Measurements from ENCODE around the gene ILKAP. TPM values are rescaled to one million over a fixed set of nuclear protein-coding genes. Genes with fewer than 3 reads are reported as not detected.

Gene ILKAP
- total RNA-seq, 6 experiments from 2014 or later, result 9.8 to 24.3 (median 16.8) TPM

DNA sequence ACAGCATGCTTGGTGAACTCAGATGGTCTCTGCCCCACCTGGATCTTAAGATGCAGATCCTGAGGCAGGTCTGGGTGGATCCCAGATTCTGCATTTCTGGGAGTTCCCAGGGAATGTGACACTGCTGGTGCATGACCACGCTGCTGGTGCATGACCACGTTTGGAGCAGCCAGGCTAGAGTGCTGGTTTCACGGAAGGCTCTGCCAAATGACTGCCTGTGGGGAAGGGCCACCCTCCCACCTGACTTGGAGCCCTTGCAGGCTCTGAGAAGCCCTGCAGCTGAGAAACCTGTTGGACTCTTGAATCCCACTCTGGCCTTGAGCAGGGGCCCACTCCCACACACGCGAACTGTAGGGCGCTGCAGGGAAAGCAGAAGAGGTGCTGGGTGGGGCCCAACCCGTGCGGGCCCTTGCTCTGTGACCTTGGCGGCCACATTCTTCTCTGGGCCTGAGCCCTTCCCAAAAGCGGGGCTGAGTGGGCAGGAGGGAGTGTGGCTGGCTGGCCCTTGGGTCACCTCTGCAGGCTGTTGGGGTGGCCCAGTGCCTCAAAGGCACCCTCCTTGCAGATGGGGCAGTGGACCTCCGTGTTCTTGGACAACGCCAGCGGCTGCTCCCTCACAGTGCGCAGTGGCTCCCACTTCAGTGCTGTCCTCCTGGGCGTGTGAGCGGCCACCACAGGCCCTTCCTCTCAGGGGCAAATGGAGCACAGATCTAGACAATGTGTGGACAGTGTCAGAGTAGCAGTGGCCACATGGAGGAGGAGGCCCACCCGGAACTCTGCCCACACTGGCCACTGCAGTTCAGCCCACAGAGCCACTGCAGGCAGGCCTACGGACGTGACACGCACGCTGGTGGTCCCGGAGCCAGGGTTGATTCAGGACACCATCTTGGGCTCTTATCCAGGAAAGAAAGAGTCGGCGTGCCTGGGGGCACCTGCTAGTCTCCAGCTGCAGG, 36.8 kb downstream of the ILKAP start:
- no peak overlapping the region for H3K4me3 ChIP-seq
- intact Hi-C loops (cut with DNase I), result no loop called here
- 11% methylated on average over 3 of the region's 24 CpGs for WGBS (ENCODE audit: insufficient coverage, low coverage, low lambda C conversion rate, missing lambda C conversion rate)
- H3K4me1 ChIP-seq, result peaks cover 0 to 17% (median 9%) of the 10 kb centered on the region in 4 donors
- DNase-seq, result no peak
- ATAC-seq, result peak in 2 of 4 donors; percentile 4 to 41
- no peak overlapping the region for H3K27ac ChIP-seq
- no peaks in the 10 kb centered on the region for H3K9me3 ChIP-seq
- no peaks in the 10 kb centered on the region for H3K27me3 ChIP-seq
- peaks cover 0 to 6% (median 0%) of the 10 kb centered on the region in 4 donors for H3K36me3 ChIP-seq
- TF ChIP-seq POLR2A (IDR thresholded peaks at IDR 0.05) (no peak), CTCF (IDR thresholded peaks at IDR 0.05) (no peak)

DNA sequence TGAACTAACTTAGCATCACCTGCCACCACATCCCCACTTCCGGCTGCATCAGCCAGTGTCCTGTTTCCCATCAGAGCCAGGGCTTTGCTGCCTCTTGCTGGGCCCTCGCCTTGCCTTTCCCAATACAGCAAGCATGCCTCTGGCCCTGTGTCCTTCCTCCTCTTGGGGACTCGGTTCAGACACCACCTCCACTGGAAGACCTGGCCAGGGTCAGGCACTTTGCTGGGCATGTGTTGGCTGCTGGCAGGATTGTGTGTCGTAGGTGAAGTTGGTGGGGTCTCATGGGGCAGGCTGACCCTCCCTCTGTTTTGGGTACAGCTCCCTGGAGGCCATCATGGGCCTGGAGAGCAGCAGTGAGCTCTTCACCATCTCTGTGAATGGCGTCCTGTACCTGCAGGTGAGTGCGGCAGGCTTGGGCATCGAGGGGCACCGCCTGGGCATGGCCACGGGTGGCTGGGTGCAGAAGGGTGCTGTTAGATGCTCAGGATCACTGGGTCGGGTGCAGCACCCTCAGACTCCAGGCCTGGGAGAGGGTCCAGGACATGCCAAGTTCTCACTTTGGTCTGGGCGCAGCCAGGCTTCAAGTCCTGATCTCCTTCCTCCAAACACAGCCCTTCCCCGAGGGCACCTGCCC, 38.1 kb downstream of the ILKAP start:
- H3K9me3 ChIP-seq, result no peaks in the 10 kb centered on the region
- 70% methylated on average over 2 of the region's 12 CpGs for WGBS (ENCODE audit: insufficient coverage, low coverage, low lambda C conversion rate, missing lambda C conversion rate)
- DNase-seq, result no peak
- ATAC-seq, result no peak
- intact Hi-C loops (cut with DNase I), result no loop called here
- no peak for TF ChIP-seq CTCF (IDR thresholded peaks at IDR 0.05)
- TF ChIP-seq POLR2A (IDR thresholded peaks at IDR 0.05), result no peak
- peaks cover 0 to 15% (median 6%) of the 10 kb centered on the region in 4 donors for H3K4me1 ChIP-seq
- no peak overlapping the region for H3K27ac ChIP-seq
- peaks cover 0 to 3% (median 0%) of the 10 kb centered on the region in 4 donors for H3K36me3 ChIP-seq
- no peaks in the 10 kb centered on the region for H3K27me3 ChIP-seq
- H3K4me3 ChIP-seq, result no peak overlapping the region

- ATAC-seq (no peak), DNase-seq (no peak)
- Histone ChIP-seq H3K27me3 (no peaks in the 10 kb centered on the region), H3K36me3 (no peaks in the 10 kb centered on the region), H3K4me3 (no peak overlapping the region), H3K9me3 (no peaks in the 10 kb centered on the region), H3K4me1 (peaks cover 0 to 10% (median 2%) of the 10 kb centered on the region in 4 donors), H3K27ac (no peak overlapping the region)
- 87% methylated on average over 4 of the region's 8 CpGs for WGBS (ENCODE audit: insufficient coverage, low coverage, low lambda C conversion rate, missing lambda C conversion rate)
- no peak for TF ChIP-seq CTCF (IDR thresholded peaks at IDR 0.05)
- no peak for TF ChIP-seq POLR2A (IDR thresholded peaks at IDR 0.05)
- intact Hi-C loops (cut with DNase I), result no loop called here
These were observed 38.6 kb downstream of the ILKAP start for GRCh38 chr2:238164906-238165287.

GRCh38 chr2:238163481-238164198, 39.9 kb downstream of the ILKAP start:
- no peaks in the 10 kb centered on the region for H3K27me3 ChIP-seq
- DNase-seq (no peak), ATAC-seq (no peak)
- WGBS (ENCODE audit: insufficient coverage, low coverage, low lambda C conversion rate, missing lambda C conversion rate), result 13% methylated on average over 3 of the region's 95 CpGs
- H3K9me3 ChIP-seq, result no peaks in the 10 kb centered on the region
- no peak overlapping the region for H3K27ac ChIP-seq
- H3K4me1 ChIP-seq, result no peaks in the 10 kb centered on the region
- intact Hi-C loops (cut with DNase I), result no loop called here
- no peaks in the 10 kb centered on the region for H3K36me3 ChIP-seq
- peak overlapping the region in 1 of 3 donors; percentile 13 for H3K4me3 ChIP-seq
- TF ChIP-seq CTCF (IDR thresholded peaks at IDR 0.05), result no peak
- no peak for TF ChIP-seq POLR2A (IDR thresholded peaks at IDR 0.05)
